Fibroblast of villous mesenchyme (primary cell): ENCODE measurements around the gene ETS2. TPM values are rescaled to one million over a fixed set of nuclear protein-coding genes. Genes with fewer than 3 reads are reported as not detected.
"Not testable (repeated sequence)": the region's sequence is repeated elsewhere in the genome, so short reads cannot be mapped to it uniquely, and the experiment has no call there.

Experiments used
- DNase-seq: peaks from one replicate; pipeline ENCODE4 v3.0.0-alpha.2; 2010; ENCODE audit warnings: low read depth
- H3K4me3 ChIP-seq: 2 replicates; pipeline ENCODE4 v1.5.1; 2011; ENCODE audit warnings: low read depth, mild to moderate bottlenecking, low read length
- total RNA-seq: library from RNA; depleted of rRNA; stranded (reverse); fragments of >200 nt; gene quantifications from 2 replicates; pipeline ENCODE4 v1.2.3, GENCODE V29; 2012
- TF ChIP-seq, protein P1 (sequence below): IDR thresholded peaks from 2 replicates; pipeline ENCODE4 v1.5.1; 2012; ENCODE audit warnings: low read depth, mild to moderate bottlenecking, low read length; ENCODE audit not compliant: insufficient read depth

ETS2 gene
- total RNA-seq, 1 donor, result 45.8 TPM

DNA sequence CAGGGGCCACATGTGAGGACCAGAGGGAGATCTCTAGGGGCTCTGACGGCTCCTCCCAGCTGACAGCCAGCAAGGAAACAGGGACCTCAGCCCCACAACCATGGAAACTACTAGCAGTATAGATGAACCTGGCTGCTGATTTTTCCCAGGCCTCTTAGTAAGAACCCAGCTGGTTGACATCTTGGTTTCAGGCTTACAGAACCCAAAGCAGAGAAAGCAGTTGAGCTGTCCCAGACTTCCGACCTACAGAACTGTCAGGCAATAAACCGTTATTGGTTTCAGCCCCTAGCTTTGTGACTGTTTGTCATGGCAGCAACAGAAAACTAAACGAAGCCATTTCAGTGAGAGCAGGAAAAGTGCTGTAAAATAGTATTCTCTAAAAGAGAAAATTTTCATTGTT is 36.4 kb downstream of the ETS2 start:
- no peak overlapping the region for H3K4me3 ChIP-seq
- TF ChIP-seq, protein P1, sequence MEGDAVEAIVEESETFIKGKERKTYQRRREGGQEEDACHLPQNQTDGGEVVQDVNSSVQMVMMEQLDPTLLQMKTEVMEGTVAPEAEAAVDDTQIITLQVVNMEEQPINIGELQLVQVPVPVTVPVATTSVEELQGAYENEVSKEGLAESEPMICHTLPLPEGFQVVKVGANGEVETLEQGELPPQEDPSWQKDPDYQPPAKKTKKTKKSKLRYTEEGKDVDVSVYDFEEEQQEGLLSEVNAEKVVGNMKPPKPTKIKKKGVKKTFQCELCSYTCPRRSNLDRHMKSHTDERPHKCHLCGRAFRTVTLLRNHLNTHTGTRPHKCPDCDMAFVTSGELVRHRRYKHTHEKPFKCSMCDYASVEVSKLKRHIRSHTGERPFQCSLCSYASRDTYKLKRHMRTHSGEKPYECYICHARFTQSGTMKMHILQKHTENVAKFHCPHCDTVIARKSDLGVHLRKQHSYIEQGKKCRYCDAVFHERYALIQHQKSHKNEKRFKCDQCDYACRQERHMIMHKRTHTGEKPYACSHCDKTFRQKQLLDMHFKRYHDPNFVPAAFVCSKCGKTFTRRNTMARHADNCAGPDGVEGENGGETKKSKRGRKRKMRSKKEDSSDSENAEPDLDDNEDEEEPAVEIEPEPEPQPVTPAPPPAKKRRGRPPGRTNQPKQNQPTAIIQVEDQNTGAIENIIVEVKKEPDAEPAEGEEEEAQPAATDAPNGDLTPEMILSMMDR, result no peak
- DNase-seq, result no peak

DNA sequence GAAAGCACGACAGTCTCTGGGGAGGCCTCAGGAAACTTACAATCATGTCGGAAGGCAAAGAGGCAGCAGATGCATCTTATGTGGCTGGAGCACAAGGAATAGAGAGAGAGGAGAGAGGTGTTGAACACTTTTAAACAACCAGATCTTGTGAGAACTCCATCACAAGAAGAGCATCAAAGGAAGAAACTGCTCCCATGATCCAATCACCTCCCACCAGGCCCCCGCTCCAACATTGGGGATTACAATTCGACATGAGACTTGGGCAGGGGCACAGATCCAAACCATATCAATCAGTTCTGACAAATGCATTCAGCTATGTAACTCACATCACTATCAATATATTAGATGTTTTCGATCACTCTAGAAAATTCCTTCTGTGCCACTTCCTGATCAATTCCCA is 37.6 kb downstream of the ETS2 start:
- TF ChIP-seq, protein P1, result no peak
- no peak overlapping the region for H3K4me3 ChIP-seq
- no peak for DNase-seq

DNA sequence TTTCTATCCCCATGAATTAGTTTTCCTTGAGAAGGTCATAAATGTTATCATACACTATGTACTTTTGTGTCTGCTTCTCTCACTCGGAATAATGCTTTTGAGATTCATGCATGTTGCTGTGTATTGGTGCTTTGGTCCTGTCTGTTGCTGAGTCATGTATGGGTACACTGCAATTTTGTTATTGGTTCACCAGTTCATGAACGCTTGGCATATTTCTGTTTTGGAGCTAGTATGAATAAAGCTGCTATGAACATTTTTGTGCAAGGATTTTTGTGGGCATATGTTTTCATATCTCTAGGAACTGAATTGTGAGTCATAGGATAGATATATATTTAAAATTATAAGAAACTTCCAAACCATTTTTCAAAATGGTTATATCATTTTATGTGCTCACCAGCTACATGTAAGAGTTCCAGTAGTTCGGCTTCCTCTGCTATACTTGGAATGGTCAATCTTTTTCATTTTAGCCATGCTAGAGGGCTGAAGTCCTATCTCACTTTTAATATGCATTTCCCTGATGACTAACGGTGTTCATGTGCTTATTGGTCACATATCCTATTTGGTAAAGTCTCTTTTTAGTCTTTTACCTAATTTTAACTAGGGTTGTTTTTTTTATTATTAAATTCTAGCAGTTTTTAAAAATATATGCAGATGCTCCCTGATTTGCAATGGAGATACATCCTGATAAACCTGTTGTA is 38.2 kb downstream of the ETS2 start:
- TF ChIP-seq, protein P1, result no peak
- no peak overlapping the region for H3K4me3 ChIP-seq
- DNase-seq, result peak; percentile 83

DNA sequence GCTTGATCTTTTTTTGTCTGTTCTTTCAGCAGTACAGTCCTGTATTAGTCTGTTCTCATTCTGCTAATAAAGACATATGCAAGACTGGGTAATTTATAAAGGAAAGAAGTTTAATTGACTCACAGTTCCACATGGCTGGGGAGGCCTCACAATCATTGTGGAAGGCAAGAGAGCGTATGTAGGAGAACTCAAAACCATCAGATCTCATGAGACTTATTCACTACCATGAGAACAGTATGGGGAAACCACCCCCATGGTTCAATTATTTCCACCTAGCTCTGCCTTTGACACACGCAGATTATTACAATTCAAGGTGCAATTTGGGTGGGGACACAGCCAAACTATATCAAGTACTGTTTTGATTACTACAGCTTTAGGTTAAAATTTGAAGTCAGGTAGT is 39.6 kb downstream of the ETS2 start:
- not testable (repeated sequence) for H3K4me3 ChIP-seq, DNase-seq

DNA sequence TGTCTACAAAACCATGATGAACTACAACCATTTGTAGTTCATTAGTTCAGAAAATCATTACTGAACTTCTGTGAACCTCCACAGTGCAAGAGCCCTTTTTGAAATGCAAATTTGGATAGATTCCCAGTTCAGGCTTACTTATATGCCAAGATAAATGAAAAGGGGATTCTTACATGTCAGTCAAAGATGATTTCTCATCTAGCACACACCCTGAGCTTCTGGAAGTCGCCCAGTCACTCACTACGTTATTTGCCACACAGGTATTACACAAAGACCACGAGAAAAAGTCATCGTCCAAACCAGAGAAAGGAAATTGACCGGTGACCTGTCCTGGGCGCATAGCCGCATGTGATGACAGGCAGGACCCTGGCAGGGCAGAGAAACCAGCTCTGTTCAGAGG is 41.8 kb downstream of the ETS2 start:
- DNase-seq, result no peak
- TF ChIP-seq, protein P1, result no peak
- H3K4me3 ChIP-seq, result no peak overlapping the region

DNA sequence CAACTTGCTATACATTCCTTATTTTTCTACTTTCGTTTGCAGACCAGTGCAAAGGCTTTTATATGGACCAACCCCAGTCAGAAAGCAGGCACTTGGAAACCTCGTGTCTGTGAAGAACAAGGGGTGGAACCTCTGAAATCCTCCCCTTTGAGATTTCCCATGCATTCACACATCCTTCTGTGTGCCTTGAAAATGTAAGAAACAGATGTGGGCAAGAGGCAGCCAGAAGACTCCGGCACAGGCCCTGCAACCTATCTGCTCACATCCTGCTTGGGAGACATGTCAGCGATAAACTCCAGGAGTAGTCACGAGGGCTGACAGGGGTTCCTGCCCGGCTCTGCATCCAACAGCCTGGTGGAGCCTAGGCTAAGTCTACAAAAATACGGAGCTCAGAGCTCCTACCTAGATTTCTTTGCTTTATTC is 42.5 kb downstream of the ETS2 start:
- DNase-seq, result peak; percentile 96
- TF ChIP-seq, protein P1, result no peak
- H3K4me3 ChIP-seq, result no peak overlapping the region

DNA sequence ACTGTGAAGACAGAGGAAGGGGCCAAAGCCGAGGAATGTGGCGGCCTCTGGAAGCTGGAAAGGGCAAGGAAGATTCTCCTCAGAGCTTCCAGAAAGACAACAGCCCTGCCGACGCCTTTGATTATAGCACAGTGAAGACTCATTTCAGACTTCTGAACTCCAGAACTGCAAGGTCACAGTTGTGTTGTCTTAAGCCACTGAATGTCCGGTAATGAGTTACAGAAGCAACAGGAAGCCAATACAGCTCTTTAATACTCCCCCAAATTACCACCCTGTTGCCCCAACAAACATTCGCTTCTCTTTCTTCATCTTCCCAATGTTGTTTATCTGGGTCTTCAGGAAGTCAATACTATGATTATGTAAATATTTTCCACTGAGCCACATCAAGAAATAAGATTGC is 44.0 kb downstream of the ETS2 start:
- TF ChIP-seq, protein P1, result no peak
- no peak for DNase-seq
- no peak overlapping the region for H3K4me3 ChIP-seq
